HEK293 (cell line): Measurements from ENCODE around the gene CENPM.
A peak's percentile ranks its signal among the peaks of the same experiment; 100 is the strongest.

Source experiments
- CTCF ChIA-PET: fragments of 350-600 bp; formaldehyde crosslinking; extraction: SDS; loops from one replicate; lab custom pipeline; 2021; ENCODE audit warnings: antibody characterized with exemption; lab: Yijun Ruan, JAX
- POLR2A ChIA-PET: fragments of 300-600 bp; formaldehyde crosslinking; extraction: SDS; loops from one replicate; lab custom pipeline; 2020; ENCODE audit warnings: antibody characterized with exemption, inconsistent platforms; lab: Yijun Ruan, JAX
- H3K27ac ChIP-seq: fragments of 200-500 bp; sonication (Bioruptor generic); 2 replicates; pipeline ENCODE4 v1.5.1; 2014; ENCODE audit warnings: low read depth, low read length, control low read depth, inconsistent platforms; ENCODE audit errors: extremely low read depth
- H3K36me3 ChIP-seq, 2 experiments: fragments of 200-500 bp in 1 of 2; sonication (Bioruptor generic) in 1 of 2; 1 replicate in 1 of 2; 2 replicates in 1 of 2; pipeline ENCODE4 v1.5.1; 2014 to 2017; ENCODE audit warnings: inconsistent platforms in 2 of 2, low read length in 2 of 2; ENCODE audit not compliant: control insufficient read depth in 2 of 2, insufficient read depth in 1 of 2
- H3K4me1 ChIP-seq: fragments of 200-500 bp; sonication (Bioruptor generic); 2 replicates; pipeline ENCODE4 v1.5.1; 2014; ENCODE audit warnings: mild to moderate bottlenecking, low read length, inconsistent platforms; ENCODE audit not compliant: control insufficient read depth, insufficient read depth
- H3K4me3 ChIP-seq: 2 replicates; pipeline ENCODE4 v1.5.1; 2011; ENCODE audit warnings: low read depth, mild to moderate bottlenecking, control low read depth, low read length, moderate library complexity
- H3K9me3 ChIP-seq: fragments of 200-500 bp; sonication (Bioruptor generic); 2 replicates; pipeline ENCODE4 v1.5.1; 2014; ENCODE audit warnings: low read depth, low read length, inconsistent platforms; ENCODE audit not compliant: control insufficient read depth, insufficient read depth
- ATF2 ChIP-seq: fragments of 450-650 bp; formaldehyde crosslinking; IDR thresholded peaks from 2 replicates; pipeline ENCODE4 v1.5.1; 2016; ENCODE audit warnings: missing biosample characterization, missing genetic modification characterization, low read depth
- HOXD13 ChIP-seq: sonication (generic); formaldehyde crosslinking; IDR thresholded peaks from 2 replicates; pipeline ENCODE4 v1.8.0; 2022; ENCODE audit warnings: missing genetic modification reagents, borderline replicate concordance
- INSM2 ChIP-seq: fragments of 450-650 bp; formaldehyde crosslinking; IDR thresholded peaks from 2 replicates; pipeline ENCODE4 v1.5.1; 2016; ENCODE audit warnings: missing biosample characterization, missing genetic modification characterization
- PRDM4 ChIP-seq: fragments of 450-650 bp; formaldehyde crosslinking; IDR thresholded peaks from 2 replicates; pipeline ENCODE4 v1.5.1; 2017; ENCODE audit warnings: missing biosample characterization, missing genetic modification characterization
- SETDB1 ChIP-seq: IDR thresholded peaks from one replicate; pipeline ENCODE4 v1.6.1; 2017; ENCODE audit warnings: mild to moderate bottlenecking, low read length, moderate library complexity, mixed read lengths; ENCODE audit not compliant: insufficient read length
- WT1 ChIP-seq: fragments of 450-650 bp; formaldehyde crosslinking; IDR thresholded peaks from 2 replicates; pipeline ENCODE4 v1.5.1; 2016; ENCODE audit warnings: missing biosample characterization, missing genetic modification characterization
- YY2 ChIP-seq: fragments of 450-650 bp; formaldehyde crosslinking; IDR thresholded peaks from 2 replicates; pipeline ENCODE4 v1.5.1; 2016; ENCODE audit warnings: missing biosample characterization, missing genetic modification characterization
- ZBTB20 ChIP-seq: fragments of 450-650 bp; formaldehyde crosslinking; IDR thresholded peaks from 2 replicates; pipeline ENCODE4 v1.5.1; 2016; ENCODE audit warnings: missing biosample characterization, missing genetic modification characterization
- ZEB2 ChIP-seq: fragments of 450-650 bp; formaldehyde crosslinking; IDR thresholded peaks from 2 replicates; pipeline ENCODE4 v1.5.1; 2016; ENCODE audit warnings: missing biosample characterization, missing genetic modification characterization
- ZNF114 ChIP-seq: fragments of 450-650 bp; formaldehyde crosslinking; IDR thresholded peaks from 2 replicates; pipeline ENCODE4 v1.5.0; 2017; ENCODE audit warnings: missing biosample characterization, missing genetic modification characterization
- ZNF157 ChIP-seq: fragments of 450-650 bp; formaldehyde crosslinking; IDR thresholded peaks from 2 replicates; pipeline ENCODE4 v1.5.1; 2016; ENCODE audit warnings: missing biosample characterization, missing genetic modification characterization
- ZNF2 ChIP-seq: fragments of 450-650 bp; formaldehyde crosslinking; IDR thresholded peaks from 2 replicates; pipeline ENCODE4 v1.5.1; 2016; ENCODE audit warnings: missing biosample characterization, missing genetic modification characterization
- ZNF266 ChIP-seq: fragments of 450-650 bp; formaldehyde crosslinking; IDR thresholded peaks from 2 replicates; pipeline ENCODE4 v1.5.1; 2016; ENCODE audit warnings: missing biosample characterization, missing genetic modification characterization, low read depth
- ZNF324 ChIP-seq: fragments of 450-650 bp; formaldehyde crosslinking; IDR thresholded peaks from 2 replicates; pipeline ENCODE4 v1.5.1; 2016; ENCODE audit warnings: missing biosample characterization, missing genetic modification characterization
- ZNF335 ChIP-seq: fragments of 450-650 bp; formaldehyde crosslinking; conservative IDR thresholded peaks from 2 replicates; pipeline ENCODE4 v1.5.1; 2016; ENCODE audit warnings: missing biosample characterization, missing genetic modification characterization
- ZNF37A ChIP-seq: fragments of 450-650 bp; IDR thresholded peaks from 2 replicates; pipeline ENCODE4 v1.5.1; 2018; ENCODE audit warnings: missing biosample characterization, missing genetic modification characterization
- ZNF530 ChIP-seq: fragments of 450-650 bp; formaldehyde crosslinking; IDR thresholded peaks from 2 replicates; pipeline ENCODE4 v1.5.1; 2016; ENCODE audit warnings: low read depth, missing biosample characterization, missing genetic modification characterization
- ZNF600 ChIP-seq: fragments of 450-650 bp; formaldehyde crosslinking; IDR thresholded peaks from 2 replicates; pipeline ENCODE4 v1.5.1; 2016; ENCODE audit warnings: missing biosample characterization, missing genetic modification characterization
- ZNF654 ChIP-seq: fragments of 450-650 bp; formaldehyde crosslinking; IDR thresholded peaks from 2 replicates; pipeline ENCODE4 v1.5.1; 2016; ENCODE audit warnings: low read depth, missing biosample characterization, missing genetic modification characterization
- ZNF785 ChIP-seq: fragments of 450-650 bp; formaldehyde crosslinking; IDR thresholded peaks from 2 replicates; pipeline ENCODE4 v1.5.1; 2016; ENCODE audit warnings: missing biosample characterization, missing genetic modification characterization
- ZNF791 ChIP-seq: fragments of 450-650 bp; formaldehyde crosslinking; IDR thresholded peaks from 2 replicates; pipeline ENCODE4 v1.5.1; 2016; ENCODE audit warnings: missing biosample characterization, missing genetic modification characterization
- ZNF792 ChIP-seq: fragments of 450-650 bp; formaldehyde crosslinking; IDR thresholded peaks from 2 replicates; pipeline ENCODE4 v1.5.1; 2016; ENCODE audit warnings: missing biosample characterization, missing genetic modification characterization
- ZNF830 ChIP-seq: fragments of 450-650 bp; IDR thresholded peaks from 2 replicates; pipeline ENCODE4 v1.5.0; 2018; ENCODE audit warnings: missing biosample characterization, missing genetic modification characterization, low read depth, mild to moderate bottlenecking, moderate library complexity
- ZSCAN16 ChIP-seq: fragments of 450-650 bp; formaldehyde crosslinking; IDR thresholded peaks from 2 replicates; pipeline ENCODE4 v1.5.1; 2016; ENCODE audit warnings: missing biosample characterization, missing genetic modification characterization

The CENPM gene

DNA sequence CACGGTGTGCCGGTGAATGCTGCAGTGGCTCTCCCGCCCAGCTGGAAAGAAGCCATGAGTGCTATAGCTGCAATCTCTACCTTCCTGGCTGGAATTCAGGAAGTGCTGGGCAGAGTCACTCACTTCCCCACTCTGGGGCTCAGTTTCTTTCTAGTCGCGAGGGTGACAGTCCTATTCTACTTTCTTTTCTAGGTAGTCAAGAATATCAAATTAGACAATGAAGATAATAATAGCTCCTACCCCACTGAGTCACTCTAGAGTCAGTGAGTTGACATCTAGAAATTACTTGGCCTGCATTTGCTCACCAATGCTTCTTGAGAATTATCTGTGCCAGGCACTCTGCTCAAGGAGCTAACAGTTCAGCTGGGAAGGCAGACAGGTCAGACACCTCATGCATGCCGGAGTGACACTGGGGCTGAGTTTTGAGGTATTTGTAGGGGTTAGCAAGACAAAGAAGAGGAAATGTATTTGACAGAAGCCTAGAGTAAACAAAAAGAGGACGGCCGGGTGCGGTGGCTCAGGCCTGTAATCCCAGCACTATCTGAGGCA, 3.2 kb downstream of the CENPM start:
- TF ChIP-seq ZNF830 (tag by site-specific recombination) (no peak), ZNF792 (no peak), ATF2 (tag by site-specific recombination) (no peak), ZNF324 (no peak), WT1 (no peak), SETDB1 (no peak), ZNF530 (tag by site-specific recombination) (no peak), ZBTB20 (no peak), ZEB2 (no peak), HOXD13 (CRISPR knock-in tag) (no peak), ZSCAN16 (tag by site-specific recombination) (no peak), YY2 (tag by site-specific recombination) (no peak), ZNF335 (tag by site-specific recombination) (no peak), ZNF266 (tag by site-specific recombination) (no peak), ZNF37A (tag by site-specific recombination) (no peak), ZNF785 (no peak), INSM2 (tag by site-specific recombination) (no peak), PRDM4 (no peak)
- Histone ChIP-seq H3K4me1 (no peaks in the 10 kb centered on the region; the same call in 1 of the 2 replicates), H3K9me3 (no peaks in the 10 kb centered on the region), H3K4me3 (no peak overlapping the region), H3K27ac (0 out of 2 replicates have a peak overlapping the region, but pooled peaks have one; percentile 13), H3K36me3 (peaks cover 41 to 66% of the 10 kb centered on the region in 2 experiments; a peak in 2 of 3 replicates)
- ChIA-PET CTCF (interaction anchor here (0.6 to 2.7 kb wide), 4 partner anchors 19 to 500 kb away, joined by 3 to 18 read pairs (median 4); no protein-coding TSS in a partner anchor), POLR2A (interaction anchor here (0.9 to 1.6 kb wide), 4 partner anchors 9 to 270 kb away, joined by 3 to 8 read pairs (median 4); no protein-coding TSS in a partner anchor)

DNA sequence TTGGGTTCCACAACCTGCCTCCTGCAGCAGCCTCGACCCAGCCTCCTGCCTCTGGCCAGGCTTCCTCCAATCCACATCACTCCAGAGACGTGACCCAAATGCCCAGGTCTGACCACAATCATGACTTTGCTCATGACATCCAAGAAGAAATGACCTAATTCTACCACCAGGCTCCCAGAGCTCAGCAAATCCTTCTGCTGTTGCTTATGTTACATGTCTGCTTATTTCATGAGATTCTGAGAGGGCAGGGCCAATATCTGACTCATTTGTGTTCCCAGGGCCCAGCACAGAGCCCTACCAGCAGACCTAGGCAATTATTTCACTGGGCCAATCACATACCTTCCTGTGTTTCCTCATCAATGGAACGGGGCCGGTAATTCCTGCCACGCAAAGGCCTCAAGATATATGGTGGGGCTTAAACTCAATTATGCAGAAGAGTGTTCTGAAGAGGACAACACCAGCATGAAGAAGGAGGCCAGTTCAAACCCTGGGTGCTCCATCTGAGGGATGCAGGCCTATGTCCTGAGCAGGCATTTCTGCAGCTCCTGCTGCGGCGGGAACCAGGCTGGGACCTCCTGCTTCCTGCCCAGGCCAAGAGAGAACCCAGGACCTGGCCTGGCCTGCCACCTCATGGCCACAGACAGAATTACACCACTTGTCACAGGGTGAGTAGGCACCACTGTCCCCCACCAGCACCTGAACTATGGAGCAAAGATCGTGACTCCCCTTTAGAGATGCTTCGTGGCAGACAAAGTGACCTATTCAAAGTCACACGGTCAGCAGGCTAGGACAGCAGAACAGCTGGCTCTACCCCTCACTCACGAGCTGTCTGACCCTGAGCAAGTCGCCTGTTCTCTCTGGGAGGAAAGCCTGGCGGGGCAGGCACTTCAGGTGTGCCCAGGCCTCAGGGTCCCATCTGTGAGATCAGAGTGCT, 5.9 kb downstream of the CENPM start:
- ChIA-PET CTCF (interaction anchor here (0.6 to 3.8 kb wide), 38 partner anchors 9 to 1600 kb away, joined by 3 to 53 read pairs (median 3); partner anchors contain the start of genes MEI1, SMIM45 and SREBF2), POLR2A (interaction anchor here (0.8 to 1.4 kb wide), 3 partner anchors 149 to 252 kb away, joined by 3 to 8 read pairs (median 5); partner anchors contain the start of genes NDUFA6 and SNU13)
- Histone ChIP-seq H3K36me3 (peaks cover 59 to 89% of the 10 kb centered on the region in 2 experiments; a peak in 2 of 3 replicates), H3K4me1 (no peaks in the 10 kb centered on the region; the same call in 1 of the 2 replicates), H3K27ac (0 out of 2 replicates have a peak overlapping the region, but pooled peaks have one; percentile 12), H3K9me3 (no peaks in the 10 kb centered on the region), H3K4me3 (no peak overlapping the region)
- TF ChIP-seq ZNF600 (tag by site-specific recombination) (peak; percentile 73; the same call in 1 of the 2 replicates), ZNF2 (tag by site-specific recombination) (peak; percentile 74; the same call in 1 of the 2 replicates), ZNF114 (tag by site-specific recombination) (no peak), PRDM4 (no peak), ZNF324 (no peak), ZNF157 (tag by site-specific recombination) (no peak), ZNF791 (tag by site-specific recombination) (no peak), ZNF654 (tag by site-specific recombination) (peak; percentile 93)
